ENCODE results near the gene NDFIP1.
"Not testable (repeated sequence)": the region's sequence is repeated elsewhere in the genome, so short reads cannot be mapped to it uniquely, and the experiment has no call there.

The NDFIP1 gene

GRCh38 chr5:142159354-142159753, 50.8 kb downstream of the NDFIP1 start:
- DNase-seq, result no peak

DNA sequence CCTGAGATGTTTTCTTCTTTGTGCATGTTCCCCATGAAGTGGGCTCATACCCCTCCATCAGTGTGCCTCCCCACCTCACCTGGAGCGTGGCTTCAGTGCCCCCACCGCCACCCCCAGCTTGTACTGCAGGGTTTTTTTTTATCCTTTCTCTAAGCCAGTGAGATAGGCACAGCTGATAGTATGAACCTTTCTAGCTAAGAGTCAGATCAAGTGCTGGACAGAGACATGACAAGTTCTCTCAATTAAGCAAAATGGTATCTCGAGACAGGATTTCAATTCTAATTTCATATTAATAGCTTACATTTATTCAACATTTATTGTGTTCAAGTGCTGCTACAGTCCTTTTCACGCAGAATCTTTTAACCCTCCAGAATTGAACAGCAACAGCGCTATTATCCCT, 55.7 kb downstream of the NDFIP1 start:
- no peak for DNase-seq

GRCh38 chr5:142166754-142167153, 58.2 kb downstream of the NDFIP1 start:
- DNase-seq, result no peak

DNA sequence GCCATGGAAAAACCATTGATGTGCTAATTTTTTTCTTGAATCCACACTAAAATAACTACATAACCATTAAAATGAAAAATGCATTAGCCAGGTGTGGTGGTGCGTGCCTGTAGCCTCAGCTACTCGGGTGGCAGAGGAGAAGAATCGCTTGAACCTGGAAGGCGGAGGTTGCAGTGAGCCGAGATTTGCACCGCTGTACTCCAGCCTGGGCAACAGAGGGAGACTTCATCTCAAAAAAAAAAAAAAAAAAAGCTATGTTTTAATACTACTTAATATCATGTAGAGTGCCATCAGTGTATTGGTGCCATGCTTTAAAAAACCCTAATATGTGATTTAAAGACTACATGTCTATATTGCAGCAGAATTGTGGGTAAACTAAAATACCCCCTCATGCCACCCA, 58.9 kb downstream of the NDFIP1 start:
- DNase-seq, result no peak

- DNase-seq, result no peak
Observed at GRCh38 chr5:142168365-142168764, 59.8 kb downstream of the NDFIP1 start.

DNA sequence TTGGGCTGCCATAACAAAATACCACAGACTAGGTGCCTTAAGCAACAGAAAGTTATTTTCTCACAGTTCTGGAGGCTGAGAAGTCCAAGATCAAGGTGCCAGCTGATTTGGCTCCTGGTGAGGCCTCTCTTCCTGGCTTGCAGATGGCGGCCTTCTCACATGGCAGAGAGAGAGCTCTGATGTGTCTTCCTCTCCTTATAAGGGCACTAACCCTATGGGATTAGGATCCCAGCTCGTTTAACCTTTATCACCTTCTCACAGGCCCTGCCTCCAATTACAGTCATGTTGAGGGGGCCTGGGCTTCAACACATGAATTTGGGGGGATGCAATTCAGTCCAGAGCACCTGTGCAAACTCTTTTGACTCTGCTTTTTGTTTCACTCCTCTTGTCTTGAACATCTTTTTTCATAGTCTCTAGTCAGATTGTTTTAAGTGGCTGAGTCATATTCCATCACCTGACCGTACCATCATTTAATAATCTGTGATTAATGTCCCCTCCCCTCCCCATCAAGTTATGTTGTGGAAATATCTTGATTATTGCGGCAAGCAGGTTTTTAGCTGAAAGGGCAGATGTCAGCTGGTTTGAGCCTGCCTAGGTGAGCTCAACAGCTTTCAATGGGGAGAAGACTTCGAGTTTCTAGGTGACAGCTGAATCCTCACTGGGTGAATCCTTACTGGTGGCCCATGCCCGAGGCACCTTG, 61.8 kb downstream of the NDFIP1 start:
- no peak for DNase-seq

DNA sequence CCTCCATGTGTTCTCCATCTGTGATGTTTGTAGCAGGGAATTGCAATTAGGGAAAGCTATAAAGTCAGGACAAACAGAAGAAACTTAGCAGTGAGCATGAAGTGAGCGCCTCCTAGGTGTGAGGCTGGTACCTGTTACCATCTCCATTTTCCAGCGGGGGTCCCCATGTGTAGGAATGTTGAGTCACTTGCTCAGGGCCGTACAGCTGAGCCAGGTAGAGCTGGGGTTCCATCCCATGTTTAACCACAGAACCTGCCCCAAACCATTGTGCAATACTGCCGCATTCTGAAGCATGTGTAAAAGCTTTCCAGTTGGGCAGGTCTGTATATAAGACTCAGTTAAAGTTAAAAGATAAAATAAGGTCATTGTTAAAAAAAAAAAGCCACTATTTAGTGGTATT, 62.7 kb downstream of the NDFIP1 start:
- DNase-seq, result no peak

GRCh38 chr5:142175039-142175438, 66.5 kb downstream of the NDFIP1 start:
- DNase-seq, result no peak

DNA sequence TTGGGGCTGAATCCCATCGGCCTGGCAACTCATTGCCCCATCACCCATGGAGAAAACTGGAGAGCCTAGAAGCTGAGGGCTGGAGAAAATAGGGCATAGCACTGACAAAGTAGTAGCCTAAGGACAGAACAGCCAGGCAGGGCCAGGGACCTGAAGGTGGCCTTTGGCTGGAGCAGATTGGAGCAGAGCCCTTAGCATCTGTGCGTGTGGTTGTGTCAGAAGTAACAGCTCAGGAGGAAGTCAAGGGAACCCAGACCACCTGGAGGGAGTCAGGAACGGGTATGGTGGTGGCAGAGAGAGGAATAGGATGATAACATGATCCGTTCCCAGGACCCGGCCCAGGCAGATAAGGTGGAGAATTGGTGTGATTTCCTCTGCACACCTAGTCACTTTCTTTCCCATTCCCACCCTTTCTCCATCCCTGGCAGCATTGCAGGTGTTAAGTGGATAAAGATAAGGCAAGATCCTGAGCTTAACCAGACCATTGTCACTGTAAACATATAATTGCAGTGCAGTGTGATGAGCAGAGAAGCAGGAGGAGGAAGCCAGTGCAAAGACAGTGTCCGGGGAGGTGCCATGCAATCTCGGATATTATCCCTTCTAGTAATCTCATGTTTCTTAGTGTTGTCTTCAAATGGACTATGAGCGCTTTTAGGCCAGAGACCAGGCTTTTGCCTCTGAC, 67.0 kb downstream of the NDFIP1 start:
- no peak for DNase-seq

DNA sequence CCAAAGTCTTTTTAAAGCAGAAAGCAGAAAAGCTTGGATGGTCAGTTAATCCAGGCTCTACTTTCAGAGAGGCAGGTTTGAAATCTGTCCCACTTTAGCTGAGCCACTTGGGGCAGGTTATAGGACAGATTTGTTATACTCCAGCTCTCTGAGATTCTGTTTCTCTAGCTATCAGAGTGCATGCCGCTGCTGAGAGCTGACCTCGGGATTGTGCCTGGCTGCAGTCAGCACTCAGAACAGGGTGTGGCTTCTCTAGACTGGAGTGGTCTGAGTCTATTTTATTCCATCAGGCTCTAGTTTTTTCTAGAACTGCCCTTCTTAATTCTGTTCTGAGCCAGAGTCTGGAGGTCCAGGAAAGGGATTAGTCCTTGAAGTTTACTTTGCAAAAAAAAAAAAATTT, 67.7 kb downstream of the NDFIP1 start:
- no peak for DNase-seq

- no peak for DNase-seq
Observed at GRCh38 chr5:142178651-142179050, 70.1 kb downstream of the NDFIP1 start.

- no peak for DNase-seq
Observed at GRCh38 chr5:142179776-142180387, 71.3 kb downstream of the NDFIP1 start.

DNA sequence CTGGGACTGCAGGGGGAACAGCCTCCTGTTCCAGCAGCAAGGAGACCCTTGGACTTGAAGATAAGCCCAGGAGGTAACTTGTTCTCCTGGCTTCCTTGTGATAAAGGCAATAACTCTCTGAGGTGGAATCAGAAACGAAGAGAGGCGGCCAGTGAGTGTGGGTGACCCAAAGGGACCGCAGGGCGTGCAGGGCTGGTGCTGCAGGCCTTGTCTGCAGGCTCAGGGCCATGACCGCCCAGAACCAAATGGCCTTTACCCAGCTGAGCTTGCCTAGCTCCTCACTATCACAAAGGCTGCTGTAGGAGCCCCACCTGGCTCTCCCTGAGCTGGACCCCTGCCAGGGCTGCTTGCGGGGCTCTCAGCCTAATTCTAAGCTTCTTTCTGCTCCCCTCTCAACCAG, 72.5 kb downstream of the NDFIP1 start:
- no peak for DNase-seq

DNA sequence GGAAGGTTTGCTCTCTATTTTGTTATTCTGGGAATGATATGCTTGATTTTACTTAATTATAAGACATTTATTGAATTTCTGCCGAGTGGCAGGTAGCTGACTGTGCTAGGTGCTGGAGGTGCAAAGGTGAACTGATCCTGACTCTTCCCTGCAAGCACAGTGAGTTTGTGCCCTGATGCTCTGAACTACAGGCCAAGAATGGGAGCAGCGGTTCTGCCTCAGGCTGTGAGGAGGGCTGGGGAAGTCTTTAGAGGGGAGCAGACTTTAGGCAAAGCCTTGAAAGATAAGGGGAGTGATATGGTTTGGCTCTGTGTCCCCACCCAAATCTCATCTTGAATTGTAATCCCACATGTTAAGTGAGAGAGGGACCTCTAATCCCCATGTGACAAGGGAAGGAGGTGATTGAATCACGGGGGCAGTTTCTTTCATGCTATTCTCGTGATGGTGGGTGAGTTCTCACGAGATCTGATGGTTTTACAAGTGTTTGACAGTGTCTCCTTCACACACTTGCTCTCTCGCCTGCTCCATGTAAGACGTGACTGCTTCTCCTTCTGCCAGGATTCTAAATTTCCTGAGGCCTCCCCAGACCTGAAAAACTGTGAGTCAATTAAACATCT, 73.1 kb downstream of the NDFIP1 start:
- no peak for DNase-seq

- no peak for DNase-seq
Observed at GRCh38 chr5:142182840-142183239, 74.3 kb downstream of the NDFIP1 start.

DNA sequence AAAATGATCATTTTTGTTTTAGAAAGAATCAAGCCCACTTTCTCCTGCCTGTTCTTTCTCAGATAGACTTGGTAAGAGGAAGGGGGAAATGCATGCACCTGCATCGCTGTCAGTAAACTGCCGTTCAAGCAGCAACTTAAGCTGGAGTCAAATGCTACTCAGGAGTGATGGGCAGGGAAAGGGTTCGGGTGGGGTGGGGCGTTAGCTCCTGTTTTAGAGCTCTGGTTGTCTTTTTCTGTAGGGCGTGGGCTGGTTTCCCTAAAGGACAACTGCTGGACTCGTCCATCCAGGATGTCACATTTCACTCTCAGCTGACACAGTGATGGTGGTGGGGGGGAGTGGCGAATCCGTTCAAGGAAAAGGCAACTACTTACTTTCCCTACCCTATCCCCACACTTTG, 75.0 kb downstream of the NDFIP1 start:
- DNase-seq, result no peak

DNA sequence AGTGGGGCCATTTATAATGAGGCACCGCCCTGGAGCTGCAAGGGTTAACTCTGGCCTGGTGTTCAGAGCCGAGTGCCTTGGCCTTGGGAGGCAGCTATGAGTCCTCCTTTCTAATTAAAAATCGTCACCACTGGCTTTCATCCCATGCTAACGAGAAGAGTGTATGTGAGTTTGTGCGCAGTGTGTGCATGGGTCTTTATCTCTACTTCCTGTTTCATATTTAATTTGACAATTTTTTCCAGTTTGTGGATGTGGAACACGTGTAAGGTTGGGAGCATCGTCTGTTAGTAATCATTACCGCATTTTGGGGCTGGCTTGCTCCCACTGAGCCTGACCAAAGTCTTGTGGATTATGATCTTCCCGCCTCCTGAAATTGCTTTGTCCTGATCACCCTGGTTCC, 76.4 kb downstream of the NDFIP1 start:
- no peak for DNase-seq

DNA sequence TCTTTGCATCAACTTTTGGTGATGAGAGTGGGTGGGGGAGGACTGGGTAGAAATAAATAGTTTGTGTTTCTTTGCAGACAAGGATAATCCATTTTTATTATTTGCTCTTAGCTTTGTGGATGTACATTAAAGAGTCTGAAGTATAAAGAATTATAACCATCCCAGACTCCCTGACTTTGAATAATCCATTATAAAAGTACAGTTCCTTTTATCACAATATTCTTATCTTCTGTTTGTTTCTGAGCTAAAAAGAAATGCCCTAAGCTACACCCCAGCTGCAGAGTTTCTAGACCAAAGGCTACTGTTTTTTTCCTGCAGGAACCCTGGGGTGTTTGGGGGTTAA, 77.9 kb downstream of the NDFIP1 start:
- DNase-seq, result no peak

GRCh38 chr5:142186857-142187594, 78.4 kb downstream of the NDFIP1 start:
- DNase-seq, result no peak

- DNase-seq, result not testable (repeated sequence)
Observed at GRCh38 chr5:142188691-142189090, 80.1 kb downstream of the NDFIP1 start.

DNA sequence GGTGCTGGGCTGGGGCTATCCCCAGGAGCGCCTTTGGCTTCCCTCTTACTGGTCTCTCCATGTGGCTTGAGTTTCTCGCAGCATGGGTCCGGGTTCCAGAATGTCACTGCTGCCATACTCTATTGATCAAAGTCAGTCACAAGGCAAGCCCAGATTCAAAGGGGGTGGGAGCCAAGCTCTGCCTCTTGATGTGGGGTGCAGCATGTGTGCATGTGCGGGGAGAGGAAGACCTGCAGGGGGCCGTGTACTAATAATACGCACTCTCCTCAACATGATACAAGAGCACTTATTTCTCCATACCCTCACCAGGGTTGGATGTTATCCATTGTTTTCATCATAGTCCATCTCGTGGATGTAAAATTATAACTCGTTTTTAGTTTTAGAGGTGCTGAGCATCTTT, 81.2 kb downstream of the NDFIP1 start:
- DNase-seq, result no peak

DNA sequence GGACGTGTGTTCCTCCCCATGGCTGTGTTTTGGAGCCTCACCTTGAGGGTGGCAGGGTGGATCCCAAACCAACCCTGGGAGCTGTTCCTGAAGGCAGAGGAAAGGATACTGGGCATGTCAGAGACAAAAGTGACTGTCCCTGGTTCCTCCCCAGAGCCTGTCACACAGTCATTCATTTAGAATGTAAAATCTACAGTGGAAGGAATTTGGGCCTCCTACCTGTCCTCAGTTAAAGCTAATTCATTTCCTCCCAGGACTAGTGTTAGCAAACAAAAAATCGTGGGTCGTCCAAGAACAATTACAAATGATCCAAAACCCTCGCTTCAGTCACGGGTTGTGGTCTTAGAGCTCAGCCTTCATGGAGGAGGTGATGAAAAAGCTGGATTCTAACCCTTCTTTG, 83.2 kb downstream of the NDFIP1 start:
- DNase-seq, result no peak

Data from NCI-H2081 treated with DMSO at 0.1 percent for 48 hours (cell line).